HUDEP-2 (cell line): ENCODE measurements around the gene PRDX5.
"Not testable (repeated sequence)": the region's sequence is repeated elsewhere in the genome, so short reads cannot be mapped to it uniquely, and the experiment has no call there.

Source experiments
- DNase-seq, 76 experiments: peaks; one replicate each; lab custom pipeline; 2025; ENCODE audit not compliant: unreplicated experiment in 76 of 76; lab: John Stamatoyannopoulos, UW

The PRDX5 gene

GRCh38 chr11:64305075-64305690 lies 12.7 kb upstream of the PRDX5 start, which contains the start of gene ESRRA:
ESRRA (plus strand) TSS chr11:64305524; CDS start chr11:64307180, 1,656 bp downstream.
- DNase-seq: peak in 74 of 76 experiments; percentile 76 to 100 (median 100)

GRCh38 chr11:64305691-64306562 lies 12.0 kb upstream of the PRDX5 start:
- DNase-seq: peak in 66 of 76 experiments; percentile 19 to 81 (median 61)

- DNase-seq: peak in 1 of 76 experiments; percentile 9
Observed at GRCh38 chr11:64306563-64306875, 11.4 kb upstream of the PRDX5 start.

- DNase-seq: no peak
Observed at GRCh38 chr11:64306876-64307622, 10.9 kb upstream of the PRDX5 start.

- DNase-seq: not testable (repeated sequence)
Observed at GRCh38 chr11:64307795-64308194, 10.1 kb upstream of the PRDX5 start.

- DNase-seq: no peak
Observed at GRCh38 chr11:64312947-64313346, 5.0 kb upstream of the PRDX5 start.

GRCh38 chr11:64313491-64314145 lies 4.3 kb upstream of the PRDX5 start:
- DNase-seq: no peak

- DNase-seq: no peak
Observed at GRCh38 chr11:64314146-64314804, 3.6 kb upstream of the PRDX5 start.

GRCh38 chr11:64314805-64315561 lies 2.9 kb upstream of the PRDX5 start:
- DNase-seq: no peak

GRCh38 chr11:64315667-64316526 lies 2.0 kb upstream of the PRDX5 start:
- not testable (repeated sequence) for DNase-seq

- peak in 9 of 76 experiments; percentile 17 to 45 (median 26) for DNase-seq
Observed at GRCh38 chr11:64316672-64317324, 1.1 kb upstream of the PRDX5 start.

GRCh38 chr11:64317325-64317960 lies 478 bp upstream of the PRDX5 start, which contains the start of gene TRMT112:
TRMT112 (minus strand) TSS chr11:64317559; CDS start chr11:64317526, 33 bp downstream.
- DNase-seq: peak in 75 of 76 experiments; percentile 51 to 97 (median 93)

GRCh38 chr11:64318766-64319761 lies 1.1 kb downstream of the PRDX5 start:
- no peak for DNase-seq

GRCh38 chr11:64320556-64320955 lies 2.6 kb downstream of the PRDX5 start:
- DNase-seq: no peak

- no peak for DNase-seq
Observed at GRCh38 chr11:64321026-64321425, 3.1 kb downstream of the PRDX5 start.

GRCh38 chr11:64321533-64321932 lies 3.6 kb downstream of the PRDX5 start:
- DNase-seq: no peak
